Measurements from ENCODE around the gene AZIN2.
A peak's percentile ranks its signal among the peaks of the same experiment; 100 is the strongest.
"Not testable (repeated sequence)": the region's sequence is repeated elsewhere in the genome, so short reads cannot be mapped to it uniquely, and the experiment has no call there.

Gene AZIN2

DNA sequence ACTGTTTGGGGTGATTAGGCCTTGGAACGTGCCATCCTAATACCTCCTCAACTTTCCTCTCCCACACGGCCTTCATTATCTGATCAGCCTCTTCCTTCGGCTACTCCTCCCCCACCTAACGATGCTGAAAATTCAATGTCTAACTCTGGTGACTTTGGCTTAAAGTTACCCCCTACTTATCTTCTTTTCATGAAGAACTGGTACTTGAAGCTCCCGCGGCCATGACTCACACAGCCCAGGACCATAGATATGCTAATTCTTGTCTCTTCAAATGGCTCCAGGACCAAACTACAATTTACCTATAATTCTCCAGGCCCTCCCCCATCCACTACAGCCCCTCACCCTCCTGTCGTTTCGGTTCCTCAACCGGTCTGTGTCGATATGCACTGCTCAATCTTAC lies 15.7 kb upstream of the AZIN2 start:
- Histone ChIP-seq H3K9ac (ENCODE audit: low read depth, low read length) (no peak overlapping the region), H3K4me1 (ENCODE audit: control insufficient read depth, insufficient read depth, low read length) (no peaks in the 10 kb centered on the region), H3K36me3 (ENCODE audit: control insufficient read depth, insufficient read depth, low read length) (no peaks in the 10 kb centered on the region), H3K27me3 (ENCODE audit: control insufficient read depth, insufficient read depth, low read length) (no peaks in the 10 kb centered on the region), H3K4me3 (ENCODE audit: low read depth, low read length) (no peak overlapping the region), H3K9me3 (ENCODE audit: control insufficient read depth, insufficient read depth, low read length) (peaks cover 3% of the 10 kb centered on the region)

DNA sequence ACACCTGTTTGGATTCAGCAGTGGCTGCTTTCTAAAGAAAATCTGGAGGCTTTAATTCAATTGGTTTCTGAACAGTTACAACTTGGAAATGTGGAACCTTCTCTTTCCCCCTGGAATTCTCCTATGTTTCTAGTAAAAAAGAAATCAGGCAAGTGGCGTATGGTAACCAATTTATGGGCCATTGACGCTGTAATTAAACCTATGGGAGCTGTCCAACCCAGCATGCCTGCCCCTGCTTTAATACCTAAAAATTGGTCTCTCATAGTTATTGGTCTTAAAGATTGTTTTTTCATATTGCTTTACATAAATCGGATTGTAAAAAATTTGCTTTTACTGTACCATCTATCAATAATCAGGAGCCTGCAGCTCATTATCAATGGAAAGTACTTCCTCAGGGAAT lies 14.5 kb upstream of the AZIN2 start:
- not testable (repeated sequence) for H3K9ac ChIP-seq (ENCODE audit: low read depth, low read length); H3K36me3 ChIP-seq (ENCODE audit: control insufficient read depth, insufficient read depth, low read length); H3K4me1 ChIP-seq (ENCODE audit: control insufficient read depth, insufficient read depth, low read length); H3K4me3 ChIP-seq (ENCODE audit: low read depth, low read length); H3K27me3 ChIP-seq (ENCODE audit: control insufficient read depth, insufficient read depth, low read length); H3K9me3 ChIP-seq (ENCODE audit: control insufficient read depth, insufficient read depth, low read length)

DNA sequence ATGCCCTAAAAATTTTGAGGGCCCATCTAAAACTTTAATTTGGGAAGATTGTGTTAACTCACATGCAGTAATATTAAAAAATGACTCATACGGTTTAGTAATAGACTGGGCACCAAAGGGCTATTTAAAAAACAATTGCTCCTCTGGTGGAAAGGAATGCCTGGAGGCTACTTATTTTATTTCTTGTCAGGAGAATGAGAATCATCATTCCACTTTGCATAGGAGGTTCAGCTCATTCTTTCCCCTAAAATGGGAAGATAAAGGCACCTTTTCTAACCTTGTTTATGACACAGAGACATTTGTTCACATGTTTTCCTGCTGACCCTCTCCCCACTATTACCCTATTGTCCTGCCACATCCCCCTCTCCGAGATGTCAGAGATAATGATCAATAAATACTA lies 12.8 kb upstream of the AZIN2 start:
- not testable (repeated sequence) for H3K9ac ChIP-seq (ENCODE audit: low read depth, low read length); H3K4me3 ChIP-seq (ENCODE audit: low read depth, low read length); H3K27me3 ChIP-seq (ENCODE audit: control insufficient read depth, insufficient read depth, low read length); H3K9me3 ChIP-seq (ENCODE audit: control insufficient read depth, insufficient read depth, low read length); H3K36me3 ChIP-seq (ENCODE audit: control insufficient read depth, insufficient read depth, low read length); H3K4me1 ChIP-seq (ENCODE audit: control insufficient read depth, insufficient read depth, low read length)

DNA sequence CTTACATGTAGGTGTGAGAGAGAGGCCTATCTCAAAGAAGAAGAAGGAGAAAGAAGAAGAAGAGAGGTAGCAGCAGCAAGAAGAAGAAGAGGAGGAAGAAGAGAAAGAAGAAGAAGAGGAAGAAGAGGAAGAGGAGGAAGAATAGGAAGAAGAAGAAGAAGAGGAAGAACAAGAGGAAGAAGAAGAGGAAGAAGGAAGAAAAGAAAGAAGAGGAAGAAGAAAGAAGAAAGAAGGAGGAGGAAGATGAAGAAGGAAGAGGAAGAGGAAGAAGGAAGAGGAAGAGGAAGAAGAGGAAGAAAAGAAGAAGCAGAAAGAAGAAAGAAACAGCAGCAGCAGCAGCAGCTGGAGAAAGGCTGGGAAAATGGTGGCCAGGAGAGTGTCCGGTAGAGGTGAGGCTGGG lies 10.3 kb upstream of the AZIN2 start:
- no peaks in the 10 kb centered on the region for H3K27me3 ChIP-seq (ENCODE audit: control insufficient read depth, insufficient read depth, low read length)
- no peaks in the 10 kb centered on the region for H3K9me3 ChIP-seq (ENCODE audit: control insufficient read depth, insufficient read depth, low read length)
- H3K9ac ChIP-seq (ENCODE audit: low read depth, low read length) = no peak overlapping the region
- no peaks in the 10 kb centered on the region for H3K4me1 ChIP-seq (ENCODE audit: control insufficient read depth, insufficient read depth, low read length)
- H3K4me3 ChIP-seq (ENCODE audit: low read depth, low read length) = no peak overlapping the region
- no peaks in the 10 kb centered on the region for H3K36me3 ChIP-seq (ENCODE audit: control insufficient read depth, insufficient read depth, low read length)

DNA sequence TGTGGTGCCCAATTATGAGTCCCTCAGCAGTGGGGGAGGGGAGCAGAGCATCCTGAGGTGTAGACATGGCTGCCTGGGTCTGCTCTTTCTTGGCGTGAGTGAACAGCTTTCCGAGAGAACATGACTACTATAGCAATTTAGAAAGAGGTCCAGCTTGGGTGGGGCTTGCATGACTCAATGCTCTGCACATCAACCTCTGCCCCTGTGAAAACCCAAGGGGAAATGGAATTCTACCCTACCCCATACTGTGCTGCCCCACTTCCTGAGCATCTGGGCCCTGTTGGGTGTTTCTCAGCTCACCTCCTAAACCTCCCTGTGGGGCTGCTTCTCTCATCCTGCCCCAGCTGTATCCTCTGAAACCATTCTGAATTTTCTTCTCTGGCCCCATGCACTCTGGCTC lies 8.2 kb upstream of the AZIN2 start:
- H3K9ac ChIP-seq (ENCODE audit: low read depth, low read length) = no peak overlapping the region
- no peaks in the 10 kb centered on the region for H3K9me3 ChIP-seq (ENCODE audit: control insufficient read depth, insufficient read depth, low read length)
- H3K27me3 ChIP-seq (ENCODE audit: control insufficient read depth, insufficient read depth, low read length) = no peaks in the 10 kb centered on the region
- H3K4me3 ChIP-seq (ENCODE audit: low read depth, low read length) = no peak overlapping the region
- H3K4me1 ChIP-seq (ENCODE audit: control insufficient read depth, insufficient read depth, low read length) = no peaks in the 10 kb centered on the region
- no peaks in the 10 kb centered on the region for H3K36me3 ChIP-seq (ENCODE audit: control insufficient read depth, insufficient read depth, low read length)

DNA sequence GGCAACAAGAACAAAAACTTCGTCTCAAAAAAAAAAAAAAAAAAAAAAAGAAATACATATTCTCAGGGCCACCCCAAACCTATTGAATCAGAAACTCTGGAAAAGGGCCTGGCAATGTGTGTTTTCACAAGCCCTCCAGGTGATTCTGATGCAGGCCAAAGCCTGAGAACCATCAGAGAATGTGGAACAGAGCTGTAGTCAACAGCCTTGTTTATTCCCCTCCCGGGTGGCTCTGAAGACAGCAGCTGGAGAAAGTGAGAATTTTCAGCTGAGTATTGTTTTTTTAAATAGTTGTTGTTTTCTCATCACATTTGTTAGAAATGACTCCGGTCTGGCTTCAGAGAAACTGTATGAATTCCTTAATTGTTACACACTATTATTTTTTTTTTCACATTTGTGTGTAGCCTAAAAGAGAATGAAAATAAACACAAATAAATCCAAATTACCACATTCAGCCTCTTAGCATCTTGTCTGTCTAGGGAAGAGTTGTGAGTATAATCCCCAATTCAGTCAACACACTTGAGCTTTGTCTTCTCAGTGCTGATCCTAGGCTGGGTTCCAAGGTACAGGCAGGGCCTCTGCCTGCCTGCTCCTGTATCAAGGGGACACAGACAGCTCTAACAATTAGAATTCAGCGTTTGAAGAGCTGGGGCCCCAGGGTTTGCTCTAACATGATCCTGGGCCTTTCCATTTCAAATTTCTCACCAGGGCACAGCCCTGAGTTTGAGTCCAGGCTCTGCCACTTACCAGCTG lies 6.6 kb upstream of the AZIN2 start:
- Histone ChIP-seq H3K4me3 (ENCODE audit: low read depth, low read length) (no peak overlapping the region), H3K36me3 (ENCODE audit: control insufficient read depth, insufficient read depth, low read length) (no peaks in the 10 kb centered on the region), H3K4me1 (ENCODE audit: control insufficient read depth, insufficient read depth, low read length) (no peaks in the 10 kb centered on the region), H3K9ac (ENCODE audit: low read depth, low read length) (no peak overlapping the region), H3K27me3 (ENCODE audit: control insufficient read depth, insufficient read depth, low read length) (no peaks in the 10 kb centered on the region), H3K9me3 (ENCODE audit: control insufficient read depth, insufficient read depth, low read length) (no peaks in the 10 kb centered on the region)

DNA sequence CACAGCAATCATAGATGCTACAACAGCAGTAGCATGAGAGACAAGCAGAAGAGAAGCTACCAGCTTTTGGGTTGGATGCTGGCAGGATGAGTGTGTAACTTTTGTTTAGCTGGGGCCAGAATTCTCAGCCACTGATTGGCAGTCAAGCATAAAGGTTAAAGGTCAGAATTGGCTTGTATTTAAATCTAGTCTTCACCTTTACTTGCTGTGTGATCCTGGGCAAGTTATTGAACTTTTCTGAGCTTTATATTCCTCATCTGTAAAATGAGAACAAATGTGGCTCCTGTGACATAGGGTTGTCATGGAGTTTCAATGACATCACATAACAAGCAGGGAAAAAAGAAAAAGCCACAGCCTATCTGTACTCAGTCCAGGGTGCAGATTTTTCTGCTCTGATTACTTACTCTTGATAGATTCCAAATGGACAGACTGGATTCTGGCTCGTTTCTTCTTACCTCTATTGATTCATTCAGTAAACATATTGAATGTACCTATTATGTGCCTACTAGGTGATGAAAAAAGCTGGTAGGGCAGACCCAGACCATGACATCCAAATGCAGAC lies 2.8 kb upstream of the AZIN2 start:
- Histone ChIP-seq H3K4me1 (ENCODE audit: control insufficient read depth, insufficient read depth, low read length) (no peaks in the 10 kb centered on the region), H3K9ac (ENCODE audit: low read depth, low read length) (no peak overlapping the region)

DNA sequence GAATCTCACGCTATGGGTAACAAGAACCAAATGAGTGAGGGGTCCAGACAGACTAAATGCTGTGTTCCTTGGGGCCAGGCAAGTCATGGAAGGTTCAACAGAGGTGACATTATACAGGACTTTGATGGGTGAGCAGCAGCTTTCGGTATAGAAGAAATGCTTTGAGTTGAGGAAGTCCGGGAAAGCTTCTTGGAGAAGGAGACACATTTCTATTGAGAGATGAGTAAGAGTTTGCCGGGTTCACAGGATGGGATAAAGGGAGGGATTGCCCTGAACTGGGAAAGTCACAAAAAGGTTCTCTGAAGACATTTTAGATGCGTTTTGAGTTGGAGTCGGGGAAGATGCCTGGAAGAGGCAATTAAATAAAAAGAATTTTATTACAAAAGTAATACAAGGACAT lies 580 bp upstream of the AZIN2 start:
- Histone ChIP-seq H3K4me1 (ENCODE audit: control insufficient read depth, insufficient read depth, low read length) (no peaks in the 10 kb centered on the region), H3K27me3 (ENCODE audit: control insufficient read depth, insufficient read depth, low read length) (peaks cover 44% of the 10 kb centered on the region), H3K4me3 (ENCODE audit: low read depth, low read length) (peak overlapping the region; percentile 81), H3K36me3 (ENCODE audit: control insufficient read depth, insufficient read depth, low read length) (no peaks in the 10 kb centered on the region), H3K9ac (ENCODE audit: low read depth, low read length) (no peak overlapping the region), H3K9me3 (ENCODE audit: control insufficient read depth, insufficient read depth, low read length) (no peaks in the 10 kb centered on the region)

More for the DNA sequence above, 2.8 kb upstream of the AZIN2 start:
- Histone ChIP-seq H3K27me3 (ENCODE audit: control insufficient read depth, insufficient read depth, low read length) (peaks cover 25% of the 10 kb centered on the region), H3K4me3 (ENCODE audit: low read depth, low read length) (no peak overlapping the region), H3K9me3 (ENCODE audit: control insufficient read depth, insufficient read depth, low read length) (no peaks in the 10 kb centered on the region), H3K36me3 (ENCODE audit: control insufficient read depth, insufficient read depth, low read length) (no peaks in the 10 kb centered on the region)

DNA sequence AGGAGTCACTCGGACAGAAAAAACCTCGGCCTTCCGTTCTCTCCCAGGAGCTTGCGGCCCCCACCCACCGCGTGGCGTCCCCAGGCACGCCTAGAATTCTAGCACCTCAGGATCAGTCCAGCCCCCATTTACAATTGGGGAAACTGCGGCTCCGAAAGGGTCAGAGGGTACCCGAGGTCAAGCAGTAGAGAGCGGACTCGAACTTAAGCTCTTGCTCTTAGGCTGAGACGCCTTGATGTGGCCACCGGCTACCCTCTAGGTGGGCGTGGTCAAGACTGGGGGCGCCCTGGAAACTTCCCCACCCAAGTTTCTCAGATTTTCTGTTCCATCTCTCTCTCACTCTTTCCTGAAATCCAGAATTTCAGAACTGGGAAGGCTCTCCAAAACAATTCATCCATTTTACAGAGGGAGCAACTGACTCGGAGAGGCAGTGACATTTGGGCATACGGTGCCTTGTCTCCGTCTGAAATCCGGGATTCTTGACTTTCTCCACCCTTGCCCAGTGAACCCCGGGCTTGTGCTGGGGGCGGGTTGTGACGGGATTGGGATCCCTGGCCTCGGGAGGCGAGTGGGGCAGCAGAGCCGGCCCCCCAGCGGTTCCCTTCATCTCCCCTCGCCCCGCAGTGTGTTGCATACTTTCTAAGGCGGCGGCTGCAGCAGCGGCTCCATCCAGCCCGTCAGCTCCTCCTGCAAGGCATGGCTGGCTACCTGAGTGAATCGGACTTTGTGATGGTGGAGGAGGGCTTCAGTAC lies 777 bp downstream of the AZIN2 start:
- Histone ChIP-seq H3K9ac (ENCODE audit: low read depth, low read length) (no peak overlapping the region), H3K9me3 (ENCODE audit: control insufficient read depth, insufficient read depth, low read length) (no peaks in the 10 kb centered on the region), H3K27me3 (ENCODE audit: control insufficient read depth, insufficient read depth, low read length) (peaks cover 52% of the 10 kb centered on the region), H3K4me3 (ENCODE audit: low read depth, low read length) (peak overlapping the region; percentile 81), H3K4me1 (ENCODE audit: control insufficient read depth, insufficient read depth, low read length) (no peaks in the 10 kb centered on the region), H3K36me3 (ENCODE audit: control insufficient read depth, insufficient read depth, low read length) (no peaks in the 10 kb centered on the region)

DNA sequence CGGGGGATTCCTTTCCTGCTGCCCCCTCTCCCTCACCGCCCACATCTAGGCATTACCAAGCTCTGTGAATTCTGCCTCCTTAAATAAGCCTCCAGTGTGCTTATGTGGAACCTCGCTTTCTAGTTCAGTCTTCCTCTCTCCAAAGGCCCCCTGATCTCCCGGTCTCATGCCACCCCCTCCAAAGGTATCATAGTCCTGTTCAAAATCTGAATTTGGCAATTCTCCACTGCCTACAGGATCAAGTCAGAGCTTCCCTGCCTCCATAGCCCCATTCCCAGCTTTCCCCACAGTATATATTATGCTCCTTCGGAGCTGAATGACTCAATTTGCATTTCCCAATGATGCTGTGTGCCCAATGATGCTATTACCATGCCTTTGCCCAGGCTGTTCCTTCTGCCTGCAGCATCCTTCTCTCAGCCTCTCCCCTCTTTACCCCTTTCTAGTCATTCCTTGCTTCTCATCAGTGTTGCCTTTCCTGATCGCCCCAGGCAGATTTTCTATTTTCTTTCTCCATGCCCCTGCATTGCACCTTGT lies 1.7 kb downstream of the AZIN2 start:
- no peak overlapping the region for H3K9ac ChIP-seq (ENCODE audit: low read depth, low read length)
- H3K27me3 ChIP-seq (ENCODE audit: control insufficient read depth, insufficient read depth, low read length) = peaks cover 52% of the 10 kb centered on the region
- peak overlapping the region; percentile 81 for H3K4me3 ChIP-seq (ENCODE audit: low read depth, low read length)
- H3K9me3 ChIP-seq (ENCODE audit: control insufficient read depth, insufficient read depth, low read length) = no peaks in the 10 kb centered on the region
- H3K36me3 ChIP-seq (ENCODE audit: control insufficient read depth, insufficient read depth, low read length) = no peaks in the 10 kb centered on the region
- no peaks in the 10 kb centered on the region for H3K4me1 ChIP-seq (ENCODE audit: control insufficient read depth, insufficient read depth, low read length)

DNA sequence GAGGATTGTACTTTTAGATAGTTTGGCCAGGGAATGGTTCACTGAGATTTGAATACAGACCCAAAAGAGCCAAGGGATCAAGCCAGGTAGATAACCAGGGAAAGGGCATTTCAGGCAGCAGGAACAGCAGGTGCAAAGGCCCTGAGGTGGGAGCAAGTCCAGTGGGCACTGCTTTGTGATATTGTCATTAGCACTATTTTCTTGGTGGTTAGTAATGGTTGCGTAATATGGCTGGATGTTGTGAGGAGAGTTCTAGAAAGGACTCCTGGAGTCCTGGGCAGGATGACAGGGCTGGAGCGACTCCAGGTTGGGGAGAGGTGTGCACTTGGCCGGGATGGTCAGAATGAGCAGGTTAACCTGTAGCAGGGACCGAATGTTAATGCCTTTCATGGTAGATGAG lies 4.4 kb downstream of the AZIN2 start:
- no peaks in the 10 kb centered on the region for H3K4me1 ChIP-seq (ENCODE audit: control insufficient read depth, insufficient read depth, low read length)
- no peaks in the 10 kb centered on the region for H3K36me3 ChIP-seq (ENCODE audit: control insufficient read depth, insufficient read depth, low read length)
- no peaks in the 10 kb centered on the region for H3K9me3 ChIP-seq (ENCODE audit: control insufficient read depth, insufficient read depth, low read length)
- peaks cover 49% of the 10 kb centered on the region for H3K27me3 ChIP-seq (ENCODE audit: control insufficient read depth, insufficient read depth, low read length)
- H3K9ac ChIP-seq (ENCODE audit: low read depth, low read length) = no peak overlapping the region
- no peak overlapping the region for H3K4me3 ChIP-seq (ENCODE audit: low read depth, low read length)

DNA sequence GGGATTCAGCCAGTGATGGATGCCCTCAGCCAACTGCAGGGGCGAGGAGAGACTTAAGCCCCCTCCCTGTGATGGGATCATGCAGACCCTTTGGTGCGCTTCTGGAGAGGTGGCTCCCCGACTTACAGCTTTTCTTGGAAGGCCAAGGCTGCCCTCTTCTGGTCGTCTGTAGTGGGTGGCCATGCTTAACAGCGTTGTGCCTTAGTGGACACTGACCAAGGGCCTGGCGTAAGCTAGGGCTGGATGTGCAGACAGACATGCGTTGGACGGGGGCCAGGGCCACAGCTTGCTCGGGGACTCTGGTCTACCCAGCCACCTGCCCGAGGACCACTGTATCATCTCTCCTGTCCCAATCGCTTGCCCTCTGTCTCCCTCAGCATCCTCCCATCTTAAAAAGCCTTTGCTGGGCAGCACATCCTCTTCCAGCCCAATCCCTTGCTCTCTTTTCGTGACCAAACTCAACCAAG lies 5.5 kb downstream of the AZIN2 start:
- H3K36me3 ChIP-seq (ENCODE audit: control insufficient read depth, insufficient read depth, low read length) = no peaks in the 10 kb centered on the region
- H3K4me1 ChIP-seq (ENCODE audit: control insufficient read depth, insufficient read depth, low read length) = no peaks in the 10 kb centered on the region
- no peaks in the 10 kb centered on the region for H3K9me3 ChIP-seq (ENCODE audit: control insufficient read depth, insufficient read depth, low read length)
- no peak overlapping the region for H3K4me3 ChIP-seq (ENCODE audit: low read depth, low read length)
- no peak overlapping the region for H3K9ac ChIP-seq (ENCODE audit: low read depth, low read length)
- H3K27me3 ChIP-seq (ENCODE audit: control insufficient read depth, insufficient read depth, low read length) = peaks cover 45% of the 10 kb centered on the region

Data from iPS-15b (cell line).